OCI-LY7 (cell line): ENCODE measurements around the gene RNF215. TPM values are rescaled to one million over a fixed set of nuclear protein-coding genes. Genes with fewer than 3 reads are reported as not detected.
"Not testable (repeated sequence)": the region's sequence is repeated elsewhere in the genome, so short reads cannot be mapped to it uniquely, and the experiment has no call there.

ENCODE experiments used
- BruUV-seq: library from RNA; stranded (reverse); fragments of 400-500 nt; replicated peaks from 2 replicates; lab custom pipeline; 2021; lab: Mats Ljungman, UMichigan
- CTCF ChIA-PET: fragments of 300-600 bp; sonication (Branson Sonifier 250); formaldehyde crosslinking; loops from one replicate; lab custom pipeline; 2022; ENCODE audit warnings: antibody characterized with exemption; ENCODE audit not compliant: unreplicated experiment; lab: Charles Lee
- POLR2A ChIA-PET: fragments of 300-600 bp; sonication (Branson Sonifier 250); formaldehyde crosslinking; loops from one replicate; lab custom pipeline; 2022; ENCODE audit warnings: antibody characterized with exemption; lab: Charles Lee
- DNase-seq: peaks from one replicate; pipeline ENCODE4 v3.0.0-alpha.2; 2015; ENCODE audit warnings: low spot score
- H2AFZ ChIP-seq: fragments of 200-600 bp; sonication (generic), shearing (Covaris generic); 2 replicates; pipeline ENCODE4 v1.6.1; 2014; ENCODE audit warnings: mild to moderate bottlenecking, antibody characterized with exemption, low read length, moderate library complexity
- H3K27ac ChIP-seq: fragments of 200-600 bp; sonication (generic); 2 replicates; pipeline ENCODE4 v1.5.1; 2014; ENCODE audit warnings: mixed run types, low read depth, mild to moderate bottlenecking, moderate library complexity, low read length, inconsistent platforms; ENCODE audit not compliant: poor library complexity, severe bottlenecking
- H3K36me3 ChIP-seq: fragments of 200-600 bp; sonication (generic); 2 replicates; pipeline ENCODE4 v1.6.1; 2014; ENCODE audit warnings: mild to moderate bottlenecking, antibody characterized with exemption, low read length, moderate library complexity, mixed read lengths; ENCODE audit not compliant: insufficient read depth
- H3K4me1 ChIP-seq: fragments of 200-600 bp; sonication (generic); 2 replicates; pipeline ENCODE4 v1.5.1; 2014; ENCODE audit warnings: mild to moderate bottlenecking, low read length; ENCODE audit not compliant: insufficient read depth, poor library complexity, severe bottlenecking
- H3K4me2 ChIP-seq: fragments of 200-600 bp; sonication (generic); 2 replicates; pipeline ENCODE4 v1.6.1; 2014; ENCODE audit warnings: mild to moderate bottlenecking, low read length
- H3K4me3 ChIP-seq: fragments of 200-600 bp; sonication (generic); 2 replicates; pipeline ENCODE4 v1.5.1; 2014; ENCODE audit warnings: mild to moderate bottlenecking, low read depth, low read length; ENCODE audit not compliant: poor library complexity, severe bottlenecking
- H3K79me2 ChIP-seq: fragments of 200-600 bp; sonication (generic); 2 replicates; pipeline ENCODE4 v1.6.1; 2016; ENCODE audit warnings: low read depth, mild to moderate bottlenecking, low read length, moderate library complexity, mixed read lengths; ENCODE audit not compliant: insufficient read depth
- H3K9me2 ChIP-seq: fragments of 200-600 bp; sonication (generic); 2 replicates; pipeline ENCODE4 v1.6.1; 2016; ENCODE audit warnings: mild to moderate bottlenecking, low read length, mixed read lengths; ENCODE audit not compliant: insufficient read depth
- H3K9me3 ChIP-seq: fragments of 200-600 bp; sonication (generic); 2 replicates; pipeline ENCODE4 v1.6.1; 2014; ENCODE audit warnings: mild to moderate bottlenecking, mixed run types, low read length, mixed read lengths
- H4K20me1 ChIP-seq: fragments of 200-600 bp; sonication (generic); 2 replicates; pipeline ENCODE4 v1.6.1; 2014; ENCODE audit warnings: mild to moderate bottlenecking, antibody characterized with exemption, low read length, moderate library complexity, mixed read lengths; ENCODE audit not compliant: insufficient read depth
- EZH2phosphoT487 ChIP-seq: fragments of 200-600 bp; sonication (generic); IDR thresholded peaks from 2 replicates; pipeline ENCODE4 v1.6.1; 2018; ENCODE audit warnings: low read depth, borderline replicate concordance, mild to moderate bottlenecking, mixed run types, antibody characterized with exemption, low read length, moderate library complexity, mixed read lengths
- intact Hi-C: fragments of 100-400 bp; cut with micrococcal nuclease; formaldehyde crosslinking; loops from one replicate; pipeline ENCODE4 v1.10.0; 2022; ENCODE audit not compliant: unreplicated experiment
- total RNA-seq, 2 experiments: library from RNA; depleted of rRNA in 1 of 2; stranded (reverse); fragments of >200 nt in 1 of 2; shearing (Covaris generic) in 1 of 2; gene quantifications; 2 replicates each; pipeline ENCODE4 v1.2.3, GENCODE V29; 2014 to 2022
- TF ChIP-seq, protein P1 (sequence below): fragments of 200-600 bp; sonication (generic); conservative IDR thresholded peaks from 2 replicates; pipeline ENCODE4 v1.5.1; 2014; ENCODE audit warnings: mild to moderate bottlenecking, antibody characterized with exemption, low read length, moderate library complexity, mixed read lengths

RNF215 gene
- total RNA-seq, 2 experiments from 2014 or later = 8.0 to 13.8 TPM

DNA sequence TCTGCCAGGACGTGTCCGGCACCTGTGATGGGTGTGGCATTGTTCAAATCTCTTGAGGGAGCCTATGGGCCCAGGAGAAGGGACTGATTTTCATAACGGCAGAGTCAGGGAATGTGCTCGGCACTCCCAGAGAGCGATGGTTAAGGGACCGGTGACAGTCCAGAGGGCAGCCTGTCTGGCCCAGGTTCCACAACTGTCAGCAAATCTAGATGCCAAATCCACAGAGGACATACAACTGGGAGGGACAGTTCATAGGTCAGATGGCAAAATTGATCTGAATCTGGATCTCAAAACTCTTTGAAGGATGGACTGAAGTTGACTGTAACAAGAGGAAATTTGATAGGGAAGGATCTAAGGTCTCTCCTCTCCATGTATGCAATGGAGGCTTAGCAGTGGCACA lies 17.1 kb upstream of the RNF215 start:
- intact Hi-C loops = no loop called here
- no peaks in the 10 kb centered on the region for H3K79me2 ChIP-seq
- H3K9me3 ChIP-seq = no peaks in the 10 kb centered on the region
- H3K36me3 ChIP-seq = no peaks in the 10 kb centered on the region
- H3K4me3 ChIP-seq = no peak overlapping the region
- no peak overlapping the region for H3K27ac ChIP-seq
- no peaks in the 10 kb centered on the region for H4K20me1 ChIP-seq
- no peaks in the 10 kb centered on the region for H3K4me1 ChIP-seq
- DNase-seq = no peak
- TF ChIP-seq, protein P1, sequence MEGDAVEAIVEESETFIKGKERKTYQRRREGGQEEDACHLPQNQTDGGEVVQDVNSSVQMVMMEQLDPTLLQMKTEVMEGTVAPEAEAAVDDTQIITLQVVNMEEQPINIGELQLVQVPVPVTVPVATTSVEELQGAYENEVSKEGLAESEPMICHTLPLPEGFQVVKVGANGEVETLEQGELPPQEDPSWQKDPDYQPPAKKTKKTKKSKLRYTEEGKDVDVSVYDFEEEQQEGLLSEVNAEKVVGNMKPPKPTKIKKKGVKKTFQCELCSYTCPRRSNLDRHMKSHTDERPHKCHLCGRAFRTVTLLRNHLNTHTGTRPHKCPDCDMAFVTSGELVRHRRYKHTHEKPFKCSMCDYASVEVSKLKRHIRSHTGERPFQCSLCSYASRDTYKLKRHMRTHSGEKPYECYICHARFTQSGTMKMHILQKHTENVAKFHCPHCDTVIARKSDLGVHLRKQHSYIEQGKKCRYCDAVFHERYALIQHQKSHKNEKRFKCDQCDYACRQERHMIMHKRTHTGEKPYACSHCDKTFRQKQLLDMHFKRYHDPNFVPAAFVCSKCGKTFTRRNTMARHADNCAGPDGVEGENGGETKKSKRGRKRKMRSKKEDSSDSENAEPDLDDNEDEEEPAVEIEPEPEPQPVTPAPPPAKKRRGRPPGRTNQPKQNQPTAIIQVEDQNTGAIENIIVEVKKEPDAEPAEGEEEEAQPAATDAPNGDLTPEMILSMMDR = no peak
- TF ChIP-seq EZH2phosphoT487 = no peak
- no TSS peak for BruUV-seq
- no peaks in the 10 kb centered on the region for H3K9me2 ChIP-seq
- POLR2A ChIA-PET = no interaction called here
- no peak overlapping the region for H3K4me2 ChIP-seq
- no peak overlapping the region for H2AFZ ChIP-seq
- CTCF ChIA-PET = no interaction called here

- H3K36me3 ChIP-seq, H2AFZ ChIP-seq, H3K27ac ChIP-seq, intact Hi-C loops, BruUV-seq, H3K79me2 ChIP-seq, H3K4me2 ChIP-seq, H3K4me1 ChIP-seq, CTCF ChIA-PET, H4K20me1 ChIP-seq, H3K9me2 ChIP-seq, H3K9me3 ChIP-seq, DNase-seq, H3K4me3 ChIP-seq: not testable (repeated sequence)
- POLR2A ChIA-PET = interaction anchor here (0.7 kb wide), 2 partner anchors 96 to 335 kb away, joined by 3 read pairs; no protein-coding TSS in a partner anchor
These were observed 15.5 kb upstream of the RNF215 start for GRCh38 chr22:30402766-30403104.

GRCh38 chr22:30402028-30402765 lies 15.0 kb upstream of the RNF215 start:
- Histone ChIP-seq H3K27ac (no peak overlapping the region), H4K20me1 (no peaks in the 10 kb centered on the region), H3K36me3 (no peaks in the 10 kb centered on the region), H3K4me3 (no peak overlapping the region), H3K9me2 (no peaks in the 10 kb centered on the region), H3K4me2 (no peak overlapping the region), H3K79me2 (no peaks in the 10 kb centered on the region), H3K9me3 (no peaks in the 10 kb centered on the region), H3K4me1 (no peaks in the 10 kb centered on the region), H2AFZ (no peak overlapping the region)
- POLR2A ChIA-PET = interaction anchor here (0.6 to 0.7 kb wide), 3 partner anchors 16 to 335 kb away, joined by 3 read pairs; no protein-coding TSS in a partner anchor
- TF ChIP-seq, protein P1 = no peak
- no peak for TF ChIP-seq EZH2phosphoT487
- no peak for DNase-seq
- no TSS peak for BruUV-seq
- CTCF ChIA-PET = interaction anchor here (0.6 kb wide), 1 partner anchor 395 kb away, joined by 3 read pairs; no protein-coding TSS in a partner anchor
- intact Hi-C loops = no loop called here

GRCh38 chr22:30401024-30401423 lies 13.8 kb upstream of the RNF215 start:
- H3K4me3 ChIP-seq, H3K27ac ChIP-seq, H3K9me3 ChIP-seq, H3K79me2 ChIP-seq, H3K36me3 ChIP-seq, H3K4me2 ChIP-seq, POLR2A ChIA-PET, H2AFZ ChIP-seq, BruUV-seq, H4K20me1 ChIP-seq, DNase-seq, CTCF ChIA-PET, intact Hi-C loops, H3K9me2 ChIP-seq, H3K4me1 ChIP-seq: not testable (repeated sequence)
